Inferior parietal cortex (tissue), 1 donor: ENCODE data around the gene JUN.

Experiments used
- DNase-seq: peaks from one replicate; pipeline ENCODE4 v3.0.0-alpha.2; 2016; ENCODE audit errors: extremely low spot score

JUN gene

GRCh38 chr1:58783090-58783992, 506 bp downstream of the JUN start:
- no peak for DNase-seq

DNA sequence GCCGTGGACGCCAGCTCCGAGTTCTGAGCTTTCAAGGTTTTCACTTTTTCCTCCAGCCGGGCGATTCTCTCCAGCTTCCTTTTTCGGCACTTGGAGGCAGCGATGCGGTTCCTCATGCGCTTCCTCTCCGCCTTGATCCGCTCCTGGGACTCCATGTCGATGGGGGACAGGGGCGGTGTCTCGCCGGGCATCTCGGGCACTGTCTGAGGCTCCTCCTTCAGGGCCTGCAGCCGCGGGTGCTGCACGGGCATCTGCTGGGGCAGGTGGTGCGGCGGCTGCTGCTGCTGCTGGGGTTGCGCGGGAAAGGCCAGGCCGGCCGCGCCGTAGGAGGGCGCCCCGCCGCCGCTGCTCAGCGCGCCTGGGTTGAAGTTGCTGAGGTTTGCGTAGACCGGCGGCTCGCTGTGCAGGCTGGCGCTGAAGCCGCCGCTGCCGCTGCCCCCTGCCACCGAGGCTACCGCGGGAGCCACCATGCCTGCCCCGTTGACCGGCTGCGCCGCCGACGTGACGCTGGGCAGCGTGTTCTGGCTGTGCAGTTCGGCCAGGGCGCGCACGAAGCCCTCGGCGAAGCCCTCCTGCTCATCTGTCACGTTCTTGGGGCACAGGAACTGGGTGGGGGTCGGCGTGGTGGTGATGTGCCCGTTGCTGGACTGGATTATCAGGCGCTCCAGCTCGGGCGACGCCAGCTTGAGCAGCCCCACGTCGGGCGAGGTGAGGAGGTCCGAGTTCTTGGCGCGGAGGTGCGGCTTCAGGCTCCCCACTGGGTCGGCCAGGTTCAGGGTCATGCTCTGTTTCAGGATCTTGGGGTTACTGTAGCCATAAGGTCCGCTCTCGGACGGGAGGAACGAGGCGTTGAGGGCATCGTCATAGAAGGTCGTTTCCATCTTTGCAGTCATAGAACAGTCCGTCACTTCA, 1.4 kb downstream of the JUN start:
- DNase-seq, result no peak

DNA sequence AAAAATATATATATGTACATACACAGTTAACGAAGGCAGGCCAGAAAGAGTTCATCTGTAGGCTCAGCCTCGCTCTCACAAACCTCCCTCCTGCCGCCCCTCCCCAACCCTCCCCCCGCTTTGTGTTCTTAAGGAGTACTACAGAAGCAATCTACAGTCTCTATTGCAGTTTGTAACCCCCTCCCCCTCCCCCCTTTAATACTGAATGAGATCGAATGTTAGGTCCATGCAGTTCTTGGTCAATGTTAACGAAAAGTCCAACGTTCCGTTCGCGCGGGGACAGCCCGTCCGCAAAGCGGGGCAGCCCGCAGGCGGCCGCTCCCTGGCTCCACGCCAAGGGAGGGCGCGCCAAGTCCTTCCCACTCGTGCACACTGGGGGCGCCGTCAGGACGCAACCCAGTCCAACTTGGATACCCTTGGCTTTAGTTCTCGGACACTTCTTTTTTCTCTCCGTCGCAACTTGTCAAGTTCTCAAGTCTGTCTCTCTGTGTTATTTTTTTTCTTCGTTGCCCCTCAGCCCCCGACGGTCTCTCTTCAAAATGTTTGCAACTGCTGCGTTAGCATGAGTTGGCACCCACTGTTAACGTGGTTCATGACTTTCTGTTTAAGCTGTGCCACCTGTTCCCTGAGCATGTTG, 2.2 kb downstream of the JUN start:
- peak; percentile 65 for DNase-seq

- no peak for DNase-seq
Measured at GRCh38 chr1:58780836-58781452, 2.9 kb downstream of the JUN start.

GRCh38 chr1:58780411-58780810, 3.4 kb downstream of the JUN start:
- DNase-seq, result no peak

DNA sequence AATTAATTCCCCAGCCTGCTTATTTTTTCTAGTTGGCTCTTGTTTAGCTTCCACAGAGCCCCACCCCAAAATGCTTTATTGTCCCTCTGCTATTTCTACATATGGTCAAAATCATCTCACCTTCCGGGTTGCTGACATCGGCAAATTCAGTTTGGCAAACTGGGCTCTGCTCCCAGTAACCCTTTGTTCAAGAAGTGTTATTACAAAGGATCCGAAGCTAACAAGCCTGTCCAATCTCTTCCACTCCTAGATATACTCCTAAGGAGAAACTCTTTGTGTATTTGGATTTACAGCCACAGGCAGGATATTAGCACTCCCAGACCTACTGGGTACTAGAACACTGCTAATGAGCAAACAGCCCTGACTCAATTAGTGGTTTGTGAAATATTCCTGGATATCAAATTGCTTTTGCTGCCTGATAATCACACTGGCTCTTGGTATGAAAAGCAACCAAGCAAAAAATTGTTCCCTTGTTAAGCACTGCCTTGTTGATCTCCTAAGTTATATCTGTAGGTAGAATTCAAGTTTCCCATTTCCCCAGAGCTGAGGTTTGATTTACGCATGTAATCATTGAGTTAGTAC, 4.0 kb downstream of the JUN start:
- DNase-seq, result no peak

DNA sequence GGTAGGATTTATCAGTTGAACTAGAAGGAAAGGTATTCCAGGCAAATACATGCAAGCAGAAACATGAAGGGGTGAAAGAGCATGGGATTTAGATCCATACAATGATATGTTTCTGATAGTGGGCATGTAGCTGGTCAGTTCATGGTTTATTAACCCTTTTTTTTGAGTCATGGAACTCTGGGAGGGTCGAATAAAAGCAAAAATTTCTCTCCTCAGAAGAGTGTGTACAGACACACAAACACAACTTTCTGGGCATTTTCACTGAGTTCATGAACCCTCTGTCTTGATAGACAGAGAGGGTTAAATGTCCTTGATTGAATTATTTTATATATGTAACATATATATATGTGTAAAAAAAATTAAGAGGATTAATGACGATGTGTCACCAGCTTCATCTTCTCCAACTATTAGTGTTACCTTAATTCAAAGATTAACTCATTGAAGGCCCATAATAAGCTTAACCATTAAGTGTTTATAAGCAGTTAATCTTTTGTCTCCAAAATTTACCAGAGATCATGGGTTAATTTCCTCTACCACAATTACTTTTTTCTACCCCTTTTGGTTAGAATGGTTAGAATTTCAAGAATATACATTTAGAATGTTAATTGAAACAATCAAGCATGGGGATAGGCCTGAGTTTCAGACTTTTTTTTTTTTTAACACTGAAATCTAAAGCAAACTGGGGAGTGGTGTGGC, 4.6 kb downstream of the JUN start:
- DNase-seq, result no peak

- no peak for DNase-seq
Measured at GRCh38 chr1:58778385-58779000, 5.4 kb downstream of the JUN start.

DNA sequence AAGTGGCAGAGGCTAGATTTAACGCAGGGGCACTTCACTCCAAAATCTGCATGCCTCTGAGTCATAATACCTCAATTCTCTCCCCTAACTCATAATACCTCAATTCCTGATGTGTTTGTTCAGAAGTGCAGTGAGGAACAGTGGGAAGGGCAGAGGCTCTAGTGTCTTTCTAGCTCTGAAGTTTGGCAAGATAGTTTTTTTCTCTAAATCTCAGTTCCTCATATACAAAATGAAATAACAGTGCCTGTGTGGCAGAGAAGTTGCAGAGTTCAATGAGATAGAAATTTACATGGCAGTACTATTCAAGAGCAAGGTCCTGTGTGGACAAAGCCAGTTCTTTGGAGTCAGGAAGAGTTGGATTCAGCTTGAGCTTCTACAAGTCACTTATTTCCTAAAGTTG, 9.8 kb downstream of the JUN start:
- no peak for DNase-seq

DNA sequence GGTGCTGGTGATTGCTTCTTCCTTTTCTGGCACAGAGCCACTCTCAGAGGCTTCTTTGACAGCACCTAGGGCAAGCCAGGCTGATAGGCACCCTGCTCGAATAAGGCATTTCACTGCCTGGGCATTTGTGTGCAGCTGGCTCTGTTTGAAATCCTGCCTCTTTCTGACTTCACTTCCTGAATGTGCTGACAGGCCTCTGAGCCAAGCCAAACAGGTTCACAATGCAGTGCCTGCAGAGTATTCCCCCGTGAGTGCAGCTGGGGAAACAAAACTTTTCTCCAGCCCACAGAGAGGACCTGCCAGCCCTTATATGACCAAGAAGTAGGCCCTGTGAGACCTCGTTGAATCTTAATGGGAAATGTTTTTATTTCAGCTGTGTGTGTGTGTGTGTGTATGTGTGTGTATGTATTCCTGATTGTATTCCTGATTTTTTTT, 10.4 kb downstream of the JUN start:
- no peak for DNase-seq

GRCh38 chr1:58769809-58770320, 14.0 kb downstream of the JUN start:
- DNase-seq, result no peak

GRCh38 chr1:58768971-58769808, 14.7 kb downstream of the JUN start:
- DNase-seq, result peak; percentile 83

GRCh38 chr1:58768191-58768731, 15.6 kb downstream of the JUN start:
- no peak for DNase-seq

GRCh38 chr1:58767143-58767542, 16.7 kb downstream of the JUN start:
- DNase-seq, result no peak

DNA sequence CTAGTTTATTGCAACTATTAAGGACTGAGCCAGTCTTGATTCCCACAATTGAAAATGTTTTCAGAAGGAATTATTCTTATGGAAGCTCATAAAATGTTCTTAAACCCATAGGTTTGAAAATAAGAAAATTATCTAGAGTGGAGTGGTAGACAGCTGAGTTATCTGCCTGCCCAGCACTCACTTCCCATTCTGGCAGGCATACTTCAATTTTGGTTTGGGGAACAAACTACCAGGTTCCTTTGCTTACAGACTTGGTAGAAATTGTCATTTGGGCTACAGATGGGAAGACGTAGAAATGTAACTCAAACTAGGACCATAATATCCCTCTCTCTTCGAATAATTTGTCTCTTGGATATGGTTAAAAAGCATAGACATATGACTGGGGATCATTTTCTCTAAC, 18.4 kb downstream of the JUN start:
- DNase-seq, result no peak

DNA sequence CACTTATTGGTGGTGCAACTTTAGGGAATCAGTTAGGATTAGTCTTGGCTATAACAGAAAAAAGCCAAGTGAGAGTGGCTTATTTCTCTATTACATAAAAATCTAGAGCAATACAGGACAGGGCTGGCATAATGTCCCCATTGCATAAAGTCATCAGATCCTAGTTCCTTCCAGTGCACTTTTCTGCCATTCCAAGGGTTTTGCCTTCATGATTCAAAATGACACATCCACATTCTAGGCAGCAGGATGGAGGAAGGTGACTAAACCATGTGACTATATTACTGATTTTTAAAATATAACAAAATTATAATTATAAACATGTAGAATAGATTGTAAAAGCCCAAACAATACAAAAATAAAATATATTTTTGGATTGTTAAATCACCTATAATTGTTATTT, 18.8 kb downstream of the JUN start:
- no peak for DNase-seq

GRCh38 chr1:58764294-58764978, 19.4 kb downstream of the JUN start:
- DNase-seq, result no peak

DNA sequence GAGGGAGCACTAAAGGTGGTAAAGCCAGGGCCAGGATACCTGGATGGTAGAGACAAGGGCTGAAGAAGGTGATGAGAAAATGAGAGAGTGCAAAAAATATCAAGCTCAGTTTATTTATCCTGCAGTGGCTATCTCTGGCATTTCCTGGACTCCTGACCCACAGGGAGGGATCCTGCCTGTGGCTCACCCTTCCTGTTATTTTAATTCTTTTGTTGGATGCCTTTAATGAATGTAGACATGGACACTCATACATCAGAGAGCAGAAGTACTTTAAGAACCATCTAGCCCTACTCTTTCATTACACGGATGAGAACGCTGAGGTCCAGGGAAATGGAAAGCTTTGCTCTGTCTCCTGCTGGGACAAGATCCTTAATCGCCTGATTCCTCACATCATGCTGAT, 20.6 kb downstream of the JUN start:
- DNase-seq, result no peak
